HCT116 (cell line): ENCODE data around the gene USP46.

Experiments
- CEBPB ChIP-seq: IDR thresholded peaks from 2 replicates; pipeline ENCODE4 v1.6.1; 2012; ENCODE audit warnings: low read depth
- EGR1 ChIP-seq: IDR thresholded peaks from 2 replicates; pipeline ENCODE4 v1.6.1; 2012; ENCODE audit warnings: low read depth
- EZH2 ChIP-seq: fragments of 200-600 bp; sonication (generic); IDR thresholded peaks from 2 replicates; pipeline ENCODE4 v1.6.1; 2017; ENCODE audit warnings: antibody characterized with exemption, mixed run types
- EZH2phosphoT487 ChIP-seq: fragments of 200-600 bp; IDR thresholded peaks from 2 replicates; pipeline ENCODE4 v1.6.1; 2018; ENCODE audit warnings: antibody characterized with exemption, borderline replicate concordance
- JUND ChIP-seq: IDR thresholded peaks from 2 replicates; pipeline ENCODE4 v1.6.1; 2012
- POLR2A ChIP-seq: IDR thresholded peaks from 2 replicates; pipeline ENCODE4 v1.7.0; 2011; ENCODE audit warnings: borderline replicate concordance; ENCODE audit not compliant: insufficient read depth, insufficient read length; ENCODE audit errors: extremely low read depth
- POLR2AphosphoS5 ChIP-seq: IDR thresholded peaks from 2 replicates; pipeline ENCODE4 v1.6.1; 2011; ENCODE audit warnings: mild to moderate bottlenecking, low read depth, low read length, moderate library complexity
- SP1 ChIP-seq: IDR thresholded peaks from 2 replicates; pipeline ENCODE4 v1.6.1; 2012; ENCODE audit warnings: low read depth
- TCF7L2 ChIP-seq: IDR thresholded peaks from 2 replicates; pipeline ENCODE4 v1.7.0; 2011; ENCODE audit warnings: borderline replicate concordance, inconsistent platforms; ENCODE audit not compliant: insufficient read depth, insufficient read length; ENCODE audit errors: extremely low read depth
- YY1 ChIP-seq: IDR thresholded peaks from 2 replicates; pipeline ENCODE4 v1.6.1; 2011; ENCODE audit warnings: low read length, low read depth, moderate library complexity, mild to moderate bottlenecking; ENCODE audit not compliant: insufficient replicate concordance; ENCODE audit errors: extremely low read depth
- TF ChIP-seq, protein P1 (sequence below): IDR thresholded peaks from 2 replicates; pipeline ENCODE4 v1.6.1; 2012
- TF ChIP-seq, protein P2 (sequence below), 3 experiments: fragments of 200-600 bp in 1 of 3; sonication (generic) in 1 of 3; IDR thresholded peaks in 2 of 3; conservative IDR thresholded peaks in 1 of 3; 2 replicates each; pipeline ENCODE4 v1.5.1; 2012 to 2017; ENCODE audit warnings: low read depth in 2 of 3, low read length in 2 of 3, antibody characterized with exemption in 1 of 3, borderline replicate concordance in 1 of 3, control low read depth in 1 of 3, mild to moderate bottlenecking in 1 of 3, mixed read lengths in 1 of 3, mixed run types in 1 of 3, moderate library complexity in 1 of 3; ENCODE audit not compliant: insufficient read depth in 1 of 3

DNA sequence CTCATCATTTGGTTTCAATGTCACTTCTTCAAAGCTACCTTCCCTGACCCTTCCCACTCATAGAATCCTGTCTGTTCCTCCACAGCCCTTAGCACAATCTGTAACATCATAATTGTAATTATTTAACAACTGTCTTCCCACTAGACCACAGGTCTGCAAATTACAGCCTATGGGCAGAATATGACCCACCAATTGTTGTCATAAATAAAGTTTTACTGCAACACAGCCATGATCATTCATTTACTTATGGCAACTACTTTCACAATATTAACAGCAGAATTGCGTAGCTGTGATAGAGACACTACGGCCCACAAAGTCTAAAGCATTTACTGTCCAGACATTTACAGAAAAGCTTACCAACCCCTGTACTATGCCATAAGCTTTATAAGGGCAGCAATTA is 15.9 kb downstream of the USP46 start:
- TF ChIP-seq, protein P1, sequence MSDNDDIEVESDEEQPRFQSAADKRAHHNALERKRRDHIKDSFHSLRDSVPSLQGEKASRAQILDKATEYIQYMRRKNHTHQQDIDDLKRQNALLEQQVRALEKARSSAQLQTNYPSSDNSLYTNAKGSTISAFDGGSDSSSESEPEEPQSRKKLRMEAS: no peak
- TF ChIP-seq EGR1: no peak
- TF ChIP-seq SP1: no peak
- TF ChIP-seq, protein P2, sequence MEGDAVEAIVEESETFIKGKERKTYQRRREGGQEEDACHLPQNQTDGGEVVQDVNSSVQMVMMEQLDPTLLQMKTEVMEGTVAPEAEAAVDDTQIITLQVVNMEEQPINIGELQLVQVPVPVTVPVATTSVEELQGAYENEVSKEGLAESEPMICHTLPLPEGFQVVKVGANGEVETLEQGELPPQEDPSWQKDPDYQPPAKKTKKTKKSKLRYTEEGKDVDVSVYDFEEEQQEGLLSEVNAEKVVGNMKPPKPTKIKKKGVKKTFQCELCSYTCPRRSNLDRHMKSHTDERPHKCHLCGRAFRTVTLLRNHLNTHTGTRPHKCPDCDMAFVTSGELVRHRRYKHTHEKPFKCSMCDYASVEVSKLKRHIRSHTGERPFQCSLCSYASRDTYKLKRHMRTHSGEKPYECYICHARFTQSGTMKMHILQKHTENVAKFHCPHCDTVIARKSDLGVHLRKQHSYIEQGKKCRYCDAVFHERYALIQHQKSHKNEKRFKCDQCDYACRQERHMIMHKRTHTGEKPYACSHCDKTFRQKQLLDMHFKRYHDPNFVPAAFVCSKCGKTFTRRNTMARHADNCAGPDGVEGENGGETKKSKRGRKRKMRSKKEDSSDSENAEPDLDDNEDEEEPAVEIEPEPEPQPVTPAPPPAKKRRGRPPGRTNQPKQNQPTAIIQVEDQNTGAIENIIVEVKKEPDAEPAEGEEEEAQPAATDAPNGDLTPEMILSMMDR (IDR thresholded peaks at IDR 0.05 in 2 of 3, conservative IDR thresholded peaks at IDR 0.05 in 1 of 3; ENCODE audit: borderline replicate concordance in 1 of 3, insufficient read depth in 1 of 3, low read depth in 2 of 3, low read length in 2 of 3): no peak
- TF ChIP-seq POLR2A: no peak
- no peak for TF ChIP-seq POLR2AphosphoS5
- no peak for TF ChIP-seq TCF7L2
- TF ChIP-seq EZH2: no peak
- TF ChIP-seq YY1: no peak
- no peak for TF ChIP-seq CEBPB
- no peak for TF ChIP-seq JUND
- TF ChIP-seq EZH2phosphoT487: no peak
